HepG2 (cell line): Measurements from ENCODE around the gene KRTAP5-4. TPM values are rescaled to one million over a fixed set of nuclear protein-coding genes. Genes with fewer than 3 reads are reported as not detected.

ENCODE experiments used
- ATAC-seq: fragments of 200-7000 bp; cut with Tn5 transposase; 3 replicates; pipeline ENCODE4 v1.9.1; 2020; ENCODE audit warnings: mild to moderate bottlenecking, moderate library complexity
- BruUV-seq: library from RNA; stranded (reverse); fragments of 400-500 nt; replicated peaks from 2 replicates; lab custom pipeline; 2021; lab: Mats Ljungman, UMichigan
- CTCF ChIA-PET: fragments of 300-600 bp; formaldehyde crosslinking; extraction: SDS; loops from one replicate; lab custom pipeline; 2021; ENCODE audit warnings: low total read pairs, inconsistent platforms, low intra/inter-chr PET ratio; lab: Yijun Ruan, JAX
- POLR2A ChIA-PET: fragments of 350-600 bp; sonication (Branson Sonifier 250); formaldehyde crosslinking; loops from one replicate; lab custom pipeline; 2020; ENCODE audit warnings: antibody characterized with exemption, inconsistent platforms; lab: Yijun Ruan, JAX
- DNase-seq: peaks from one replicate; pipeline ENCODE4 v3.0.0-alpha.2; 2015; ENCODE audit warnings: low spot score
- FAIRE-seq: peaks from 3 replicates; lab custom pipeline; 2011; peaks lifted over from hg19 to GRCh38; lab: Jason Lieb, UNC
- H2AFZ ChIP-seq: one replicate; pipeline ENCODE4 v1.6.1; 2011; ENCODE audit warnings: low read length, inconsistent platforms
- H3K27ac ChIP-seq: fragments of 300-600 bp; 3 replicates; pipeline ENCODE4 v1.8.0; 2011; ENCODE audit warnings: mixed run types, mild to moderate bottlenecking, mixed read lengths, low read length, inconsistent platforms; ENCODE audit not compliant: insufficient read depth; ENCODE audit errors: extremely low read length
- H3K27me3 ChIP-seq, 2 experiments: fragments of 200-600 bp in 1 of 2; 2 replicates in 1 of 2; 3 replicates in 1 of 2; pipeline versions ENCODE4 v1.6.0 to v1.8.0; 2011; ENCODE audit warnings: low read length in 2 of 2, mild to moderate bottlenecking in 2 of 2, moderate library complexity in 2 of 2, inconsistent platforms in 1 of 2; ENCODE audit not compliant: insufficient read depth in 2 of 2, control insufficient read depth in 1 of 2
- H3K36me3 ChIP-seq, 2 experiments: fragments of 200-600 bp in 1 of 2; replicated peaks in 1 of 2; 2 replicates in 1 of 2; 3 replicates in 1 of 2; pipeline versions ENCODE4 v1.5.1 to v1.8.0; 2011; ENCODE audit warnings: low read length in 2 of 2, inconsistent platforms in 1 of 2; ENCODE audit not compliant: insufficient read depth in 2 of 2, control insufficient read depth in 1 of 2
- H3K4me1 ChIP-seq: 2 replicates; pipeline ENCODE4 v1.5.1; 2012; ENCODE audit warnings: low read length, inconsistent platforms; ENCODE audit not compliant: insufficient read depth
- H3K4me2 ChIP-seq: 2 replicates; pipeline ENCODE4 v1.6.0; 2011; ENCODE audit warnings: low read depth, low read length, inconsistent platforms
- H3K4me3 ChIP-seq, 3 experiments: fragments of 200-600 bp in 1 of 3; sonication (generic), shearing (Covaris generic) in 1 of 3; replicated peaks in 1 of 3; 2 replicates each; pipeline ENCODE4 v1.5.1; 2011 to 2016; ENCODE audit warnings: low read length in 3 of 3, inconsistent platforms in 2 of 3, low read depth in 2 of 3, mild to moderate bottlenecking in 2 of 3, control low read depth in 1 of 3, mixed read lengths in 1 of 3; ENCODE audit not compliant: insufficient read depth in 1 of 3
- H3K79me2 ChIP-seq: one replicate; pipeline ENCODE4 v1.6.1; 2011; ENCODE audit warnings: low read length, inconsistent platforms; ENCODE audit not compliant: insufficient read depth
- H3K9ac ChIP-seq: 2 replicates; pipeline ENCODE4 v1.6.0; 2011; ENCODE audit warnings: mild to moderate bottlenecking, low read depth, low read length, inconsistent platforms; ENCODE audit not compliant: insufficient read depth
- H3K9me3 ChIP-seq: 2 replicates; pipeline ENCODE4 v1.5.1; 2012; ENCODE audit warnings: mild to moderate bottlenecking, low read length
- H4K20me1 ChIP-seq: 2 replicates; pipeline ENCODE4 v1.6.0; 2011; ENCODE audit warnings: inconsistent platforms, mild to moderate bottlenecking, low read length, moderate library complexity; ENCODE audit not compliant: insufficient read depth
- BRD4 ChIP-seq: sonication (generic); formaldehyde crosslinking; IDR thresholded peaks from 2 replicates; pipeline ENCODE4 v1.4.0; 2020; ENCODE audit warnings: missing genetic modification reagents
- CHD4 ChIP-seq: fragments of 200-600 bp; sonication (generic); IDR thresholded peaks from 2 replicates; pipeline ENCODE4 v1.7.0; 2017; ENCODE audit warnings: mild to moderate bottlenecking, low read length, borderline replicate concordance
- HNRNPL ChIP-seq: fragments of 200-400 bp; formaldehyde crosslinking; IDR thresholded peaks from 2 replicates; pipeline ENCODE4 v1.6.1; 2017; ENCODE audit warnings: mild to moderate bottlenecking, low read depth, low read length
- MED1 ChIP-seq: sonication (generic); formaldehyde crosslinking; IDR thresholded peaks from 2 replicates; pipeline ENCODE4 v1.4.0; 2020; ENCODE audit warnings: missing genetic modification reagents
- NFIC ChIP-seq: IDR thresholded peaks from 2 replicates; pipeline ENCODE4 v1.6.1; 2012; ENCODE audit warnings: mild to moderate bottlenecking, low read length, inconsistent platforms
- NONO ChIP-seq, 2 experiments: fragments of 450-650 bp in 1 of 2; sonication (generic) in 1 of 2; formaldehyde crosslinking in 1 of 2; IDR thresholded peaks in 1 of 2; conservative IDR thresholded peaks in 1 of 2; 2 replicates each; pipeline versions ENCODE4 v1.6.1 to v1.8.0; 2017 to 2022; ENCODE audit warnings: mild to moderate bottlenecking in 1 of 2, missing genetic modification reagents in 1 of 2, moderate library complexity in 1 of 2
- PLRG1 ChIP-seq: fragments of 450-650 bp; conservative IDR thresholded peaks from 2 replicates; pipeline ENCODE4 v1.6.1; 2016
- ZBTB4 ChIP-seq: sonication (generic); formaldehyde crosslinking; IDR thresholded peaks from 2 replicates; pipeline ENCODE4 v1.4.0; 2020; ENCODE audit warnings: missing genetic modification reagents, mild to moderate bottlenecking, borderline replicate concordance
- ZC3H13 ChIP-seq: sonication (generic); formaldehyde crosslinking; IDR thresholded peaks from 2 replicates; pipeline ENCODE4 v1.8.1; 2023; ENCODE audit warnings: mild to moderate bottlenecking, missing genetic modification reagents, moderate library complexity
- ZNF3 ChIP-seq: IDR thresholded peaks from 2 replicates; pipeline ENCODE4 v1.7.0; 2017; ENCODE audit warnings: inconsistent platforms
- ZNF614 ChIP-seq: IDR thresholded peaks from 2 replicates; pipeline ENCODE4 v1.6.1; 2018; ENCODE audit warnings: missing biosample characterization, missing genetic modification reagents, inconsistent platforms, borderline replicate concordance
- ZNF75D ChIP-seq: sonication (generic); formaldehyde crosslinking; IDR thresholded peaks from 2 replicates; pipeline ENCODE4 v1.8.1; 2023; ENCODE audit warnings: missing genetic modification reagents, mild to moderate bottlenecking, borderline replicate concordance
- ZNF784 ChIP-seq: sonication (generic); formaldehyde crosslinking; IDR thresholded peaks from 2 replicates; pipeline ENCODE4 v1.5.1; 2020; ENCODE audit warnings: missing genetic modification reagents, mild to moderate bottlenecking, borderline replicate concordance
- ZNF790 ChIP-seq: sonication (generic); formaldehyde crosslinking; IDR thresholded peaks from 2 replicates; pipeline ENCODE4 v1.8.0; 2022; ENCODE audit warnings: missing genetic modification reagents, mild to moderate bottlenecking, borderline replicate concordance
- ZXDC ChIP-seq: sonication (generic); formaldehyde crosslinking; IDR thresholded peaks from 2 replicates; pipeline ENCODE4 v1.5.0; 2020; ENCODE audit warnings: mild to moderate bottlenecking, missing genetic modification reagents
- WGBS: methylation state at CpG from one replicate; pipeline ENCODE4 v1.1.6; 2017; ENCODE audit warnings: low lambda C conversion rate; 5-methylcytosine and 5-hydroxymethylcytosine counted together
- in situ Hi-C: cut with HindIII; loops from 2 replicates; pipeline ENCODE4 v1.10.0; 2017; ENCODE audit warnings: low pct_unique_long_range_greater_than_20kb; ENCODE audit not compliant: extremely low pct_ligation_motif_present
- intact Hi-C: fragments of 100-400 bp; cut with micrococcal nuclease; formaldehyde crosslinking; loops from one replicate; pipeline ENCODE4 v1.10.0; 2022; ENCODE audit not compliant: unreplicated experiment
- polyA plus RNA-seq, 8 experiments: library from polyadenylated mRNA; depleted of rRNA in 3 of 8; stranded (reverse) in 7 of 8; unstranded in 1 of 8; fragments of >200 nt; fragmentation: Illumina TruSeq in 4 of 8; extraction: Trizol in 4 of 8; gene quantifications; 2 replicates each; pipeline versions ENCODE4 v1.2.1 to v1.2.3, GENCODE V29; 2011 to 2016; ENCODE audit warnings: low read depth in 4 of 8, missing spikeins in 1 of 8, mixed read lengths in 1 of 8; ENCODE audit not compliant: insufficient read depth in 1 of 8
- total RNA-seq, 5 experiments: library from RNA; depleted of rRNA; stranded (reverse); fragments of >200 nt; fragmentation: Illumina TruSeq; extraction: Trizol; gene quantifications; 2 replicates each; pipeline ENCODE4 v1.2.3, GENCODE V29; 2016; ENCODE audit warnings: low read depth in 1 of 5
- TF ChIP-seq, protein P1 (sequence below): sonication (generic); formaldehyde crosslinking; conservative IDR thresholded peaks from 2 replicates; pipeline ENCODE4 v1.4.0; 2020; ENCODE audit warnings: missing genetic modification reagents

KRTAP5-4 gene
- total and polyA plus RNA-seq, 2 of the 13 experiments (the other 11 are each of a cell fraction or from before 2014, with no cell fraction given) = not detected

DNA sequence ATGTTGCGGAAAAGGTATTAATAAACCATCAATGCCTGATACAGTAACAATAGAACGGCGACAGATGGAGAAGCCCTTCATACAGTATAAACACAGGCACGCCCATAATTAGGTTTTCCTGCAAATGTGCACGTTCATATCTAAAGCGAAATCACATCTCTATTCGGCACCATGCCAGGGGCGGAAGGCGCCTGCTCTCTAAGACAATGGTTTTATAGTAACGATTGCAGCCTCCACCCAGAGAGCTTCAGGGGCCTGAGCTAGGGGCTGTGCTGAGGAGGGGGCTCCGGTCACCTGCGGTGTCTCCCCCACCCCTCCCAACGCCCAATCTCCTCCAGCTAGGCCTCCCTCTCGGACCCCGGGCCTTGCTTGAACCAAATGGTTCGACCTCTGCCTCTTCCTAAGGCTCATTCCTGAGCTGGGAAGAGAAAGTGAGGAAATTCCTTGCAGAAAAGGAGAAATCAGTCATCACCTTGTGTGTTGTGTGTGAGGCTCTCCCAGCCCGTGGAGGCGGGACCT is 17.2 kb upstream of the KRTAP5-4 start:
- DNase-seq = no peak
- Histone ChIP-seq H2AFZ (no peak overlapping the region), H3K79me2 (no peaks in the 10 kb centered on the region), H3K27ac (no peak overlapping the region), H3K9ac (no peak overlapping the region), H3K4me1 (no peaks in the 10 kb centered on the region), H3K4me2 (no peak overlapping the region), H3K36me3 (no peaks in the 10 kb centered on the region), H3K9me3 (no peaks in the 10 kb centered on the region), H4K20me1 (no peaks in the 10 kb centered on the region), H3K4me3 (no peak overlapping the region), H3K27me3 (peaks cover 4 to 55% of the 10 kb centered on the region in 2 experiments)
- POLR2A ChIA-PET = no interaction called here
- CTCF ChIA-PET = interaction anchor here (1.4 to 1.5 kb wide), 2 partner anchors 512 to 517 kb away, joined by 6 to 10 read pairs; no protein-coding TSS in a partner anchor
- no TSS peak for BruUV-seq
- no peak for ATAC-seq
- FAIRE-seq = no peak
- WGBS = 54% methylated on average over 12 of the region's 18 CpGs
- intact Hi-C loops (no loop called here), in situ Hi-C loops (no loop called here)
- TF ChIP-seq PLRG1 (no peak), NFIC (no peak), ZBTB4 (CRISPR knock-in tag) (no peak), ZXDC (CRISPR knock-in tag) (no peak), ZNF3 (CRISPR knock-in tag) (no peak), BRD4 (CRISPR knock-in tag) (no peak), CHD4 (no peak), ZNF614 (CRISPR knock-in tag) (no peak), ZNF790 (CRISPR knock-in tag) (no peak), NONO (IDR thresholded peaks at IDR 0.05) (no peak), NONO (CRISPR knock-in tag; conservative IDR thresholded peaks at IDR 0.05) (no peak), HNRNPL (no peak), ZNF75D (CRISPR knock-in tag) (no peak), ZNF784 (CRISPR knock-in tag) (no peak), ZC3H13 (CRISPR knock-in tag) (no peak), MED1 (CRISPR knock-in tag) (no peak)
- TF ChIP-seq, protein P1, sequence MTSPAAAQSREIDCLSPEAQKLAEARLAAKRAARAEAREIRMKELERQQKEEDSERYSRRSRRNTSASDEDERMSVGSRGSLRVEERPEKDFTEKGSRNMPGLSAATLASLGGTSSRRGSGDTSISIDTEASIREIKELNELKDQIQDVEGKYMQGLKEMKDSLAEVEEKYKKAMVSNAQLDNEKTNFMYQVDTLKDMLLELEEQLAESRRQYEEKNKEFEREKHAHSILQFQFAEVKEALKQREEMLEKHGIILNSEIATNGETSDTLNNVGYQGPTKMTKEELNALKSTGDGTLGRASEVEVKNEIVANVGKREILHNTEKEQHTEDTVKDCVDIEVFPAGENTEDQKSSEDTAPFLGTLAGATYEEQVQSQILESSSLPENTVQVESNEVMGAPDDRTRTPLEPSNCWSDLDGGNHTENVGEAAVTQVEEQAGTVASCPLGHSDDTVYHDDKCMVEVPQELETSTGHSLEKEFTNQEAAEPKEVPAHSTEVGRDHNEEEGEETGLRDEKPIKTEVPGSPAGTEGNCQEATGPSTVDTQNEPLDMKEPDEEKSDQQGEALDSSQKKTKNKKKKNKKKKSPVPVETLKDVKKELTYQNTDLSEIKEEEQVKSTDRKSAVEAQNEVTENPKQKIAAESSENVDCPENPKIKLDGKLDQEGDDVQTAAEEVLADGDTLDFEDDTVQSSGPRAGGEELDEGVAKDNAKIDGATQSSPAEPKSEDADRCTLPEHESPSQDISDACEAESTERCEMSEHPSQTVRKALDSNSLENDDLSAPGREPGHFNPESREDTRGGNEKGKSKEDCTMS (CRISPR knock-in tag) = no peak
